Uterus (tissue), 4 donors: Measurements from ENCODE around the gene SEC22A. TPM values are rescaled to one million over a fixed set of nuclear protein-coding genes. Genes with fewer than 3 reads are reported as not detected.

ENCODE experiments used
- DNase-seq, 2 donors: peaks; one replicate each; pipeline ENCODE4 v3.0.0-alpha.2; 2019 to 2020
- H3K27ac ChIP-seq, 2 donors: fragments of 200-600 bp; sonication (generic); 1 replicate in 1 of 2; 2 replicates in 1 of 2; pipeline ENCODE4 v1.5.1; 2016 to 2018
- H3K27me3 ChIP-seq, 2 donors: fragments of 200-600 bp; sonication (generic); one replicate each; pipeline ENCODE4 v1.5.1; 2018 to 2019; ENCODE audit warnings: control low read depth in 1 of 2
- H3K36me3 ChIP-seq, 2 donors: fragments of 200-600 bp; sonication (generic); one replicate each; pipeline ENCODE4 v1.5.1; 2019; ENCODE audit warnings: control low read depth in 1 of 2
- H3K4me1 ChIP-seq, 2 donors: fragments of 200-600 bp; sonication (generic); one replicate each; pipeline ENCODE4 v1.5.1; 2018 to 2019; ENCODE audit warnings: control low read depth in 1 of 2
- H3K4me3 ChIP-seq, 2 donors: fragments of 200-600 bp; sonication (generic); 1 replicate in 1 of 2; 2 replicates in 1 of 2; pipeline ENCODE4 v1.5.1; 2018 to 2019; ENCODE audit warnings: mild to moderate bottlenecking in 1 of 2
- H3K9me3 ChIP-seq, 2 donors: fragments of 200-600 bp; sonication (generic); one replicate each; pipeline ENCODE4 v1.5.1; 2019; ENCODE audit warnings: control low read depth in 1 of 2
- CTCF ChIP-seq, 4 experiments: fragments of 200-600 bp in 2 of 4; fragments of 450-650 bp in 2 of 4; sonication (generic) in 2 of 4; IDR thresholded peaks; one replicate each; pipeline ENCODE4 v1.5.1; 2016 to 2019; ENCODE audit warnings: antibody characterized with exemption in 4 of 4, mild to moderate bottlenecking in 2 of 4, moderate library complexity in 1 of 4
- POLR2A ChIP-seq, 2 donors: fragments of 450-650 bp; IDR thresholded peaks; one replicate each; pipeline ENCODE4 v1.6.1; 2016; ENCODE audit warnings: antibody characterized with exemption in 2 of 2, mild to moderate bottlenecking in 1 of 2, moderate library complexity in 1 of 2
- intact Hi-C: fragments of 100-400 bp; cut with DNase I; formaldehyde crosslinking; loops from one replicate; pipeline ENCODE4 v1.15.1; 2023; ENCODE audit warnings: low total_unique reads
- total RNA-seq, 4 donors: library from RNA; depleted of rRNA in 3 of 4; stranded (reverse); fragments of >200 nt in 3 of 4; gene quantifications; one replicate each; pipeline versions ENCODE4 v1.1.0 to v1.2.4, GENCODE V29; 2014 to 2023
- donor health status: DM: yes; HTN: yes; CAD: no.

The SEC22A gene
- total RNA-seq, 4 donors from 2014 or later, result 14.9 to 103 (median 35.6) TPM

- no peak overlapping the region for H3K27ac ChIP-seq
- H3K9me3 ChIP-seq, result no peaks in the 10 kb centered on the region
- H3K4me1 ChIP-seq, result no peaks in the 10 kb centered on the region
- H3K4me3 ChIP-seq, result no peak overlapping the region
- H3K27me3 ChIP-seq, result no peaks in the 10 kb centered on the region
- TF ChIP-seq CTCF (IDR thresholded peaks at IDR 0.05), result no peak
- no peak for TF ChIP-seq POLR2A (IDR thresholded peaks at IDR 0.05)
- intact Hi-C loops, result no loop called here
- no peaks in the 10 kb centered on the region for H3K36me3 ChIP-seq
- no peak for DNase-seq
Observed at GRCh38 chr3:123262226-123262625, 60.5 kb downstream of the SEC22A start.

- no peak for TF ChIP-seq CTCF (IDR thresholded peaks at IDR 0.05)
- no peak for TF ChIP-seq POLR2A (IDR thresholded peaks at IDR 0.05)
- Histone ChIP-seq H3K36me3 (no peaks in the 10 kb centered on the region), H3K4me1 (no peaks in the 10 kb centered on the region), H3K27me3 (no peaks in the 10 kb centered on the region), H3K27ac (no peak overlapping the region), H3K9me3 (no peaks in the 10 kb centered on the region), H3K4me3 (no peak overlapping the region)
- intact Hi-C loops, result no loop called here
- no peak for DNase-seq
Observed at GRCh38 chr3:123262868-123263267, 61.1 kb downstream of the SEC22A start.

GRCh38 chr3:123263941-123264340 is 62.2 kb downstream of the SEC22A start:
- Histone ChIP-seq H3K9me3 (no peaks in the 10 kb centered on the region), H3K4me3 (no peak overlapping the region), H3K36me3 (no peaks in the 10 kb centered on the region), H3K27ac (no peak overlapping the region), H3K27me3 (no peaks in the 10 kb centered on the region), H3K4me1 (no peaks in the 10 kb centered on the region)
- intact Hi-C loops, result no loop called here
- TF ChIP-seq CTCF (IDR thresholded peaks at IDR 0.05), result no peak
- no peak for TF ChIP-seq POLR2A (IDR thresholded peaks at IDR 0.05)
- DNase-seq, result no peak

GRCh38 chr3:123267821-123268220 is 66.1 kb downstream of the SEC22A start:
- Histone ChIP-seq H3K4me3 (no peak overlapping the region), H3K4me1 (no peaks in the 10 kb centered on the region), H3K36me3 (no peaks in the 10 kb centered on the region), H3K9me3 (no peaks in the 10 kb centered on the region), H3K27me3 (no peaks in the 10 kb centered on the region), H3K27ac (no peak overlapping the region)
- intact Hi-C loops, result no loop called here
- no peak for DNase-seq
- TF ChIP-seq CTCF (IDR thresholded peaks at IDR 0.05) (no peak), POLR2A (IDR thresholded peaks at IDR 0.05) (no peak)

- TF ChIP-seq CTCF (IDR thresholded peaks at IDR 0.05), result no peak
- no peak for TF ChIP-seq POLR2A (IDR thresholded peaks at IDR 0.05)
- H3K27me3 ChIP-seq, result no peaks in the 10 kb centered on the region
- H3K9me3 ChIP-seq, result no peaks in the 10 kb centered on the region
- no peak for DNase-seq
- H3K36me3 ChIP-seq, result no peaks in the 10 kb centered on the region
- intact Hi-C loops, result no loop called here
- no peak overlapping the region for H3K27ac ChIP-seq
- H3K4me1 ChIP-seq, result peaks cover 0 to 4% of the 10 kb centered on the region in 2 donors
- H3K4me3 ChIP-seq, result no peak overlapping the region
Observed at GRCh38 chr3:123270818-123271217, 69.1 kb downstream of the SEC22A start.
